GM10266 (cell line): ENCODE data around the gene KAT2A.

Source experiments
- DNase-seq: peaks from one replicate; pipeline ENCODE4 v3.0.0; 2012; ENCODE audit errors: extremely low spot score
- CTCF ChIP-seq: IDR thresholded peaks from 2 replicates; pipeline ENCODE4 v1.5.1; 2012; ENCODE audit warnings: mild to moderate bottlenecking, low read depth; ENCODE audit not compliant: control insufficient read depth, insufficient read depth; ENCODE audit errors: missing control alignments

Gene KAT2A

GRCh38 chr17:42111871-42112551, 9.2 kb downstream of the KAT2A start:
- DNase-seq = no peak
- TF ChIP-seq CTCF = no peak

GRCh38 chr17:42111265-42111636, 9.9 kb downstream of the KAT2A start:
- TF ChIP-seq CTCF = no peak
- DNase-seq = no peak

GRCh38 chr17:42110301-42111264, 10.6 kb downstream of the KAT2A start:
- DNase-seq = no peak
- TF ChIP-seq CTCF = no peak

GRCh38 chr17:42109086-42109485, 12.1 kb downstream of the KAT2A start:
- DNase-seq = no peak
- TF ChIP-seq CTCF = no peak

- no peak for TF ChIP-seq CTCF
- peak; percentile 95 for DNase-seq
Measured at GRCh38 chr17:42107597-42108576, 13.3 kb downstream of the KAT2A start.

GRCh38 chr17:42107124-42107523, 14.0 kb downstream of the KAT2A start:
- DNase-seq = no peak
- no peak for TF ChIP-seq CTCF
